Loucy (cell line): Measurements from ENCODE around the gene NOTCH2.

ENCODE experiments used
- H2AFZ ChIP-seq: fragments of 200-600 bp; sonication (generic); 2 replicates; pipeline ENCODE4 v1.6.0; 2016; ENCODE audit warnings: antibody characterized with exemption, mild to moderate bottlenecking, low read length, moderate library complexity
- H3F3A ChIP-seq: fragments of 200-600 bp; 2 replicates; pipeline ENCODE4 v1.6.0; 2016; ENCODE audit warnings: antibody characterized with exemption, low read depth, mild to moderate bottlenecking
- H3K27me3 ChIP-seq: fragments of 200-600 bp; sonication (generic); 2 replicates; pipeline ENCODE4 v1.6.1; 2014; ENCODE audit warnings: low read length, mild to moderate bottlenecking; ENCODE audit not compliant: insufficient read depth, poor library complexity, severe bottlenecking
- H3K36me3 ChIP-seq: fragments of 200-600 bp; sonication (generic); 2 replicates; pipeline ENCODE4 v1.6.1; 2016; ENCODE audit warnings: low read length; ENCODE audit not compliant: insufficient read depth
- H3K4me1 ChIP-seq: fragments of 200-600 bp; sonication (generic); 2 replicates; pipeline ENCODE4 v1.5.1; 2014; ENCODE audit warnings: low read length, mild to moderate bottlenecking; ENCODE audit not compliant: insufficient read depth, poor library complexity, severe bottlenecking
- H3K4me2 ChIP-seq: fragments of 200-600 bp; sonication (generic); 2 replicates; pipeline ENCODE4 v1.6.0; 2014; ENCODE audit warnings: antibody characterized with exemption, low read length, low read depth, mild to moderate bottlenecking; ENCODE audit not compliant: poor library complexity, severe bottlenecking
- H3K4me3 ChIP-seq: fragments of 200-600 bp; sonication (generic); 2 replicates; pipeline ENCODE4 v1.5.1; 2014; ENCODE audit warnings: low read length, mild to moderate bottlenecking, mixed read lengths; ENCODE audit not compliant: poor library complexity, severe bottlenecking
- H3K79me2 ChIP-seq: fragments of 200-600 bp; sonication (generic); 2 replicates; pipeline ENCODE4 v1.6.1; 2014; ENCODE audit warnings: low read length; ENCODE audit not compliant: insufficient read depth
- H3K9ac ChIP-seq: fragments of 200-600 bp; sonication (generic); 2 replicates; pipeline ENCODE4 v1.6.0; 2014; ENCODE audit warnings: mild to moderate bottlenecking, low read depth, low read length, moderate library complexity; ENCODE audit not compliant: poor library complexity, severe bottlenecking
- H3K9me2 ChIP-seq: fragments of 200-600 bp; sonication (generic); replicated peaks from 2 replicates; pipeline ENCODE4 v1.6.1; 2016; ENCODE audit warnings: low read depth, low read length, mixed read lengths
- H3K9me3 ChIP-seq: fragments of 200-600 bp; sonication (generic); 2 replicates; pipeline ENCODE4 v1.6.1; 2014; ENCODE audit warnings: mild to moderate bottlenecking, antibody characterized with exemption, low read length, low read depth; ENCODE audit not compliant: insufficient read depth
- H4K20me1 ChIP-seq: fragments of 200-600 bp; sonication (generic); 2 replicates; pipeline ENCODE4 v1.6.0; 2014; ENCODE audit warnings: antibody characterized with exemption, low read length, mild to moderate bottlenecking; ENCODE audit not compliant: insufficient read depth, poor library complexity, severe bottlenecking
- EZH2phosphoT487 ChIP-seq: fragments of 200-600 bp; IDR thresholded peaks from 2 replicates; pipeline ENCODE4 v1.6.1; 2018; ENCODE audit warnings: antibody characterized with exemption, mild to moderate bottlenecking, moderate library complexity, borderline replicate concordance
- TF ChIP-seq, protein P1 (sequence below): fragments of 200-600 bp; sonication (generic); conservative IDR thresholded peaks from 2 replicates; pipeline ENCODE4 v1.5.1; 2014; ENCODE audit warnings: mild to moderate bottlenecking, antibody characterized with exemption, low read length

The NOTCH2 gene

DNA sequence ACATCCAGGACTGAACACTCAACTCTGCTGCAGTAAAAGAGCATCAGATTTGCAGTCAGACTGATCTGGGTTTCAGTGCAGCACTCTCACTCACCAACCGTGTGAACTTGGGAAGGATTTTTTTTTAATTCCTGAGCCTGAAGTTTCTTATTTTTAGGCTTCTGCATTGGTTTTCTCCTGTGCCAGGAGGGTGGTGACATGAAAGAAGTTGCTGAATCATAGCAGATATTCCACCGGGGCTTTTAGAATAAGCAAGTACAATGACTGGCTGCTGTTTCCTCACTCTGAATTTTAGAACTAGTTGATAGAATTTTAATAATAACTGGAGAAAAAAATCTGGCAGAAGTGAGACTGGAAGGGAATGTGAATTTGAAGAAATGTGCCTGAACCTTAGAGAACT, 184.8 kb downstream of the NOTCH2 start:
- Histone ChIP-seq H3K9me2 (no peaks in the 10 kb centered on the region), H3K27me3 (no peaks in the 10 kb centered on the region), H3K4me1 (no peaks in the 10 kb centered on the region), H3K9me3 (peaks cover 8% of the 10 kb centered on the region; the same call in 1 of the 2 replicates), H3K4me3 (no peak overlapping the region), H2AFZ (no peak overlapping the region), H4K20me1 (no peaks in the 10 kb centered on the region), H3K36me3 (no peaks in the 10 kb centered on the region), H3K9ac (no peak overlapping the region), H3F3A (no peaks in the 10 kb centered on the region), H3K79me2 (no peaks in the 10 kb centered on the region), H3K4me2 (no peak overlapping the region)
- TF ChIP-seq EZH2phosphoT487: no peak
- TF ChIP-seq, protein P1, sequence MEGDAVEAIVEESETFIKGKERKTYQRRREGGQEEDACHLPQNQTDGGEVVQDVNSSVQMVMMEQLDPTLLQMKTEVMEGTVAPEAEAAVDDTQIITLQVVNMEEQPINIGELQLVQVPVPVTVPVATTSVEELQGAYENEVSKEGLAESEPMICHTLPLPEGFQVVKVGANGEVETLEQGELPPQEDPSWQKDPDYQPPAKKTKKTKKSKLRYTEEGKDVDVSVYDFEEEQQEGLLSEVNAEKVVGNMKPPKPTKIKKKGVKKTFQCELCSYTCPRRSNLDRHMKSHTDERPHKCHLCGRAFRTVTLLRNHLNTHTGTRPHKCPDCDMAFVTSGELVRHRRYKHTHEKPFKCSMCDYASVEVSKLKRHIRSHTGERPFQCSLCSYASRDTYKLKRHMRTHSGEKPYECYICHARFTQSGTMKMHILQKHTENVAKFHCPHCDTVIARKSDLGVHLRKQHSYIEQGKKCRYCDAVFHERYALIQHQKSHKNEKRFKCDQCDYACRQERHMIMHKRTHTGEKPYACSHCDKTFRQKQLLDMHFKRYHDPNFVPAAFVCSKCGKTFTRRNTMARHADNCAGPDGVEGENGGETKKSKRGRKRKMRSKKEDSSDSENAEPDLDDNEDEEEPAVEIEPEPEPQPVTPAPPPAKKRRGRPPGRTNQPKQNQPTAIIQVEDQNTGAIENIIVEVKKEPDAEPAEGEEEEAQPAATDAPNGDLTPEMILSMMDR: no peak

DNA sequence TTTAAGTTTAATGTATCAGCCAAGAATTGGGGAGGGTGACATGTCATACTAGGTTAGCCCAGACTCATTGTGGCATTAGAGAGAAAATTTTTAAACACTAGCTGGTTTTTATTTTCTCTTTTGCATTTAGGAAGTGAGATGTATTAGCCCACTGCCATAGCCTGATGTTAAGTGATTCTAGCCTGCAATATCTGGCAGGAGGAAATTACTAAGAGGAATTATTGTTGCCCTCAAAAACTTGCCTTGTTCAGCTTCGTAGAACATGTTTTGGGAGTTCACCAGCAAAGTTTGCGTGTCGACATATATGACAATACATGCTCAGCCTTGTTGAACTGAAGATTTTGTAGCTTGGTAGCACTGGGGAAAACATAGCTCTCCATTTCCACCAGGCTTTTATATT, 185.6 kb downstream of the NOTCH2 start:
- no peaks in the 10 kb centered on the region for H3K79me2 ChIP-seq
- no peak overlapping the region for H3K9ac ChIP-seq
- H3K4me3 ChIP-seq: no peak overlapping the region
- no peaks in the 10 kb centered on the region for H3F3A ChIP-seq
- H3K27me3 ChIP-seq: no peaks in the 10 kb centered on the region
- H3K4me2 ChIP-seq: no peak overlapping the region
- no peaks in the 10 kb centered on the region for H4K20me1 ChIP-seq
- H2AFZ ChIP-seq: no peak overlapping the region
- H3K4me1 ChIP-seq: no peaks in the 10 kb centered on the region
- H3K36me3 ChIP-seq: no peaks in the 10 kb centered on the region
- no peaks in the 10 kb centered on the region for H3K9me2 ChIP-seq
- TF ChIP-seq EZH2phosphoT487: no peak
- TF ChIP-seq, protein P1: no peak
- H3K9me3 ChIP-seq: peaks cover 4% of the 10 kb centered on the region; the same call in 1 of the 2 replicates

DNA sequence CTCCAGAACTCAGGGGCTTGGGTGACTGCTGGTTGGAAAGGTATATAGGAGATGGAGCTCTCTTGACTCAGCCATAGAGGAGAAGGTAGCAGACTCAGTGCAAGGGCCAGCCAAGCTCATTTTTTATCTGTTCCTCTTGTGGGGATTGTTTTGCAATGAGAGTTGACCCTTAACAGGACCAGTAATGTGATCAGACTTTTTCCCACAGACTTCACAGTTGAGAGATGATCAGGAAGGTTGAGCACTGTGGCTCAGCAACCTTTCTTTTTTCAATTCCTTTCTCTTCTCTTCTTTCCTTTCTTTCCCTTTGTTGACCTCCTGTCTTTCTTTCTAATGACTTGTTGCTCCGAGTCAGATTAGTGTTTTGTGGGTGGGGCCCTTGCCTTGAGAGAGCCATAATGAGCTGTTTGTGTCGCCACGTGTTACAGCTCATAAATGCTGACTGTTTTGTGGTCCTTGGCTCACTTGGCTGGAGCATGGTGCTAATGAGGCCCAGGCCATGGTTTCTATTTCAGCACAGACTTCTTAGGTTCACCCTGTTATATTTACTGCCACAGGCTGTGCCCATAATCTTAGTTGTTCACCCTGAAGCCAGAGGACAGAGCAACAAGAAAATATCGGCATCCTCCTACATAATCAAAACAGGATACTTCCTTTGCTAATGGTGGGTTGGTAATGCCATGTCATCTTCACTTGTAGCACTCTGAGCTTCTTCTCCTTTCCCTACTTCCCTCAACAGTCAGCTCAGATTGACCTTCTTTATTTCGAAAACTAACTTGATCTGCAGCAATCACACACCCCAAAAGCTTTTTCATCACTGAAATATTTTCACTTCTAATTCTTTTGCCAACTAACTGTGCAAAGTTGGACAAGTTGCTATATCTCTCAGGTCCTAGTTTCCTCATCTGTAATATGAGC, 187.1 kb downstream of the NOTCH2 start:
- no peak overlapping the region for H3K9ac ChIP-seq
- TF ChIP-seq EZH2phosphoT487: no peak
- TF ChIP-seq, protein P1: no peak
- H3K36me3 ChIP-seq: no peaks in the 10 kb centered on the region
- no peaks in the 10 kb centered on the region for H3F3A ChIP-seq
- no peak overlapping the region for H3K4me2 ChIP-seq
- no peaks in the 10 kb centered on the region for H3K4me1 ChIP-seq
- H3K9me3 ChIP-seq: no peaks in the 10 kb centered on the region
- no peaks in the 10 kb centered on the region for H3K79me2 ChIP-seq
- no peaks in the 10 kb centered on the region for H3K9me2 ChIP-seq
- H2AFZ ChIP-seq: no peak overlapping the region
- H3K27me3 ChIP-seq: no peaks in the 10 kb centered on the region
- no peak overlapping the region for H3K4me3 ChIP-seq
- H4K20me1 ChIP-seq: no peaks in the 10 kb centered on the region
